Common myeloid progenitor, CD34-positive (primary cell): Measurements from ENCODE around the gene OR14I1.
"Not testable (repeated sequence)": the region's sequence is repeated elsewhere in the genome, so short reads cannot be mapped to it uniquely, and the experiment has no call there.

Source experiments
- CTCF ChIA-PET: fragments of 350-600 bp; sonication (Branson Sonifier 250); formaldehyde crosslinking; loops from one replicate; lab custom pipeline; 2021; ENCODE audit warnings: antibody characterized with exemption; lab: Charles Lee
- POLR2A ChIA-PET: fragments of 350-600 bp; sonication (Branson Sonifier 250); formaldehyde crosslinking; loops from one replicate; lab custom pipeline; 2021; ENCODE audit warnings: antibody characterized with exemption; lab: Charles Lee
- DNase-seq, 3 donors: peaks; one replicate each; pipeline versions ENCODE4 v3.0.0 to v3.0.0-alpha.2; 2013
- H3K27ac ChIP-seq, 2 experiments: 1 replicate in 1 of 2; 2 replicates in 1 of 2; pipeline ENCODE4 v1.7.0; 2013; ENCODE audit warnings: inconsistent platforms in 2 of 2, low read length in 2 of 2, mild to moderate bottlenecking in 2 of 2, low read depth in 1 of 2, moderate library complexity in 1 of 2; ENCODE audit not compliant: severe bottlenecking in 2 of 2, insufficient read depth in 1 of 2, poor library complexity in 1 of 2
- H3K27me3 ChIP-seq, 5 experiments: replicated peaks in 2 of 5; 1 replicate in 3 of 5; 2 replicates in 2 of 5; pipeline versions ENCODE4 v1.6.1 to v1.7.0; 2013; ENCODE audit warnings: low read length in 4 of 5, mild to moderate bottlenecking in 2 of 5, moderate library complexity in 2 of 5, inconsistent platforms in 1 of 5; ENCODE audit not compliant: insufficient read depth in 5 of 5, control insufficient read depth in 4 of 5
- H3K36me3 ChIP-seq, 4 experiments: 1 replicate in 2 of 4; 2 replicates in 2 of 4; pipeline versions ENCODE4 v1.6.1 to v1.7.0; 2013; ENCODE audit warnings: low read length in 3 of 4, control low read depth in 1 of 4, mild to moderate bottlenecking in 1 of 4; ENCODE audit not compliant: control insufficient read depth in 4 of 4, insufficient read depth in 4 of 4
- H3K4me1 ChIP-seq, 4 experiments: 1 replicate in 3 of 4; 2 replicates in 1 of 4; pipeline versions ENCODE4 v1.6.1 to v1.7.1; 2013; ENCODE audit warnings: low read length in 3 of 4, mild to moderate bottlenecking in 3 of 4, control low read depth in 1 of 4, inconsistent platforms in 1 of 4, moderate library complexity in 1 of 4; ENCODE audit not compliant: control insufficient read depth in 4 of 4, insufficient read depth in 4 of 4; ENCODE audit errors: control extremely low read depth in 1 of 4
- H3K4me3 ChIP-seq, 7 experiments: 1 replicate in 4 of 7; 2 replicates in 3 of 7; pipeline versions ENCODE4 v1.5.1 to v1.7.0; 2013; ENCODE audit warnings: mild to moderate bottlenecking in 7 of 7, low read length in 6 of 7, moderate library complexity in 6 of 7, inconsistent platforms in 2 of 7, low read depth in 2 of 7, control low read depth in 1 of 7; ENCODE audit not compliant: insufficient read depth in 4 of 7, control insufficient read depth in 1 of 7; ENCODE audit errors: extremely low read depth in 1 of 7
- H3K9me3 ChIP-seq, 5 experiments: 1 replicate in 4 of 5; 2 replicates in 1 of 5; pipeline versions ENCODE4 v1.6.1 to v1.7.1; 2013; ENCODE audit warnings: low read length in 4 of 5, mild to moderate bottlenecking in 2 of 5, inconsistent platforms in 1 of 5, low read depth in 1 of 5, moderate library complexity in 1 of 5; ENCODE audit not compliant: control insufficient read depth in 4 of 5, insufficient read depth in 2 of 5; ENCODE audit errors: control extremely low read depth in 1 of 5
- WGBS: methylation state at CpG from one replicate; pipeline ENCODE4 v1.1.5; 2013; ENCODE audit not compliant: insufficient coverage; 5-methylcytosine and 5-hydroxymethylcytosine counted together

Gene OR14I1

DNA sequence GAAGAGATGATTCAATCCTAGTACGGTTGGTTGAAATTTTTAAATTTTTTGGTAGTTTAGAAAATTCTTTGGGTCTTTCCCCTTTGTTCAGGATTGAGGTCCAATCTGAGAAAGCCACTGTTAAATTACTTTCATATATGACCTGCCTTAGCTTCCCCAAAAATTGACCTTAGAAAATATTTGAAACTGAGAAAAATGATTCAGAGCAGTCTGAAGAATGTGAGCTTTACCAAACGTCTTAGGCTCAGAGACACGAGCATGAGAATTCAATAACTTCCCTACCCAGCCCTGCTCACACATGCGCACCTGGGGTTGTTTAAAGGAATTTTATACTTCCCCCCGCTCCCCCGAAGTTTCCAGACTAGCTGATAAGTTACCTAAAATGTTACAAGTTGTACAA, 45.8 kb downstream of the OR14I1 start:
- DNase-seq, POLR2A ChIA-PET, H3K36me3 ChIP-seq, H3K9me3 ChIP-seq, H3K4me1 ChIP-seq, CTCF ChIA-PET, H3K27ac ChIP-seq, H3K4me3 ChIP-seq, H3K27me3 ChIP-seq: not testable (repeated sequence)
- no CpG with 5 or more reads among the region's 6 CpGs for WGBS

DNA sequence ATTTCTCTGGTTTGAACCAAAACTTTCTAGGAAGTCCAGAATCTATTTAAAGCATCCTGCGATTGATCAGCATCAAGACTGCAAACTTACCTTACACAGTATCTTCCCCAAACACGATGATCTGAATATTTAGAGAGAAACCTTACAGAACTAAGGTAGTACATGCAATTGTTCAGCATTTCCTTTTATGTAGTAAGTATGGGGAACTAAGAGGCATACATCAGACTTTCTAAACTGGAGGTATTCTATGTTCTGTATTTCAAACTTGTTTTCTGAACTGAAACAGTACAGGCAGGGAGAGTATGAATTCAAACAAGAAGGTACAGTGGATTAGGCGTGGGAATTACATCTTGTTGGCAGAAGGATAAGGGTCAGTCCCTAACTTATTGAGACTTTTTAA, 47.2 kb downstream of the OR14I1 start, which contains the start of gene OR2T27:
Gene OR2T27 (minus strand): TSS at position 175 of the 400 bp plus-strand sequence. CDS start 4,644 bp downstream, outside the sequence.
- CTCF ChIA-PET, DNase-seq, H3K9me3 ChIP-seq, H3K36me3 ChIP-seq, H3K27me3 ChIP-seq, H3K27ac ChIP-seq, POLR2A ChIA-PET, H3K4me1 ChIP-seq, H3K4me3 ChIP-seq: not testable (repeated sequence)
- WGBS = no CpG with 5 or more reads among the region's 3 CpGs
